RWPE2 (cell line): ENCODE data around the gene USP35.
"Not testable (repeated sequence)": the region's sequence is repeated elsewhere in the genome, so short reads cannot be mapped to it uniquely, and the experiment has no call there.

ENCODE experiments used
- ATAC-seq: fragments of 200-7000 bp; cut with Tn5 transposase; 3 replicates; pipeline ENCODE4 v1.9.1; 2021; ENCODE audit warnings: low read depth
- DNase-seq: peaks from one replicate; pipeline ENCODE4 v3.0.0-alpha.2; 2020; ENCODE audit warnings: low spot score
- H3K27ac ChIP-seq: fragments of 450-650 bp; 2 replicates; pipeline ENCODE4 v1.5.1; 2017; ENCODE audit warnings: mild to moderate bottlenecking; ENCODE audit not compliant: poor library complexity, severe bottlenecking
- H3K27me3 ChIP-seq: fragments of 250-450 bp; sonication (Bioruptor Pico); 2 replicates; pipeline ENCODE4 v1.5.1; 2021; ENCODE audit warnings: mild to moderate bottlenecking, moderate library complexity; ENCODE audit not compliant: insufficient read depth, poor library complexity, severe bottlenecking
- H3K36me3 ChIP-seq: fragments of 250-450 bp; sonication (Bioruptor Pico); 2 replicates; pipeline ENCODE4 v1.5.1; 2020; ENCODE audit warnings: low read depth, mild to moderate bottlenecking, moderate library complexity
- H3K4me1 ChIP-seq: fragments of 250-450 bp; sonication (Bioruptor Pico); 2 replicates; pipeline ENCODE4 v1.5.1; 2021; ENCODE audit warnings: mild to moderate bottlenecking, moderate library complexity; ENCODE audit not compliant: insufficient read depth, poor library complexity, severe bottlenecking
- H3K4me3 ChIP-seq: fragments of 250-450 bp; sonication (Bioruptor Pico); 2 replicates; pipeline ENCODE4 v1.5.1; 2021; ENCODE audit warnings: mild to moderate bottlenecking, moderate library complexity; ENCODE audit not compliant: severe bottlenecking
- H3K9me3 ChIP-seq: fragments of 250-450 bp; sonication (Bioruptor Pico); 2 replicates; pipeline ENCODE4 v1.5.1; 2021; ENCODE audit warnings: mild to moderate bottlenecking, moderate library complexity; ENCODE audit not compliant: severe bottlenecking
- CTCF ChIP-seq: fragments of 450-650 bp; IDR thresholded peaks from one replicate; pipeline ENCODE4 v1.5.1; 2017; ENCODE audit warnings: mild to moderate bottlenecking, moderate library complexity; ENCODE audit not compliant: poor library complexity, severe bottlenecking

Gene USP35

DNA sequence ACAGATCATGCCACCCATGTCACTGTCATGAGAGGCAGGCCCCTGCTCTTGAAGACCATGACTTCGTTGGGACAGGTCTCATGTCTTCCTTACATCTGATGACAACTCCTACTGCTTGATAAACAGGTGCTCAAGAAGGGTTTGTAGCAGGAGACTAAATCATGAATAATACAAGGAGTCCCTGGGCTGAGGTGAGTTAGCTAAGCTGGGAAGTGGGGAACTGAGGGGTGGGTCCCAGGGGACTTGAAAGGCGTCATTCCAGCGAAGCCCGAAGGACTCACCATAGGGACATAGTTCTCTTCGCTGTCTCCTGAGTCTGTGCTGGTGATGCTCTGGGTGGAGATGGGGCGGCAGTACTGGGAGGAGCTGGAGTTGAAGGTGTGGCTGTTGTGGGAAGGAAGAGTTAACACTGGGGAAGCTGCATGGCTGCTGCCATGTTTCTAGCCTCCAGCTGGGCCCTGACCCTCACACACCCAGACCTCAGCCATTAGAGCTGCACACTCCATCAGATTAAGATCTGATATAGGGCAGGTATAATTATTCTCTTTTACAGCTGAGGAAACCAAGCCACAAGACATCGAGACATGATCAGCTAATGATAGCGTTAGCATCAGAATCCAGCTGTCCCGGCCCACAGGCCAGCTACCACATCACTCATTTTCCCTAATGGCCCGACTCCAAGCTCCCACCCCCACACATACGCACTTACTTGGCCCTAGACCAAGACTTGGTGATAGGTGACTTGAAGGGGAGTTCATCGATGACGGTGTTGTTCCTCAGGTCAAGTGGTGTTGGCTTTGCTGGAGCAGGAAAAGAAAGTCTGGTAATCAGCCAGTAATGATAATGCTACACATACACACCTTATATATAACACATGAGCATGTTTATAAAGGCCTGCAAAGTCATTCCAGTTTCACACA, 32.9 kb downstream of the USP35 start:
- Histone ChIP-seq H3K9me3 (no peaks in the 10 kb centered on the region), H3K4me3 (no peak overlapping the region), H3K27me3 (no peaks in the 10 kb centered on the region), H3K36me3 (no peaks in the 10 kb centered on the region), H3K27ac (no peak overlapping the region), H3K4me1 (no peaks in the 10 kb centered on the region)
- DNase-seq (no peak), ATAC-seq (no peak)
- no peak for TF ChIP-seq CTCF

DNA sequence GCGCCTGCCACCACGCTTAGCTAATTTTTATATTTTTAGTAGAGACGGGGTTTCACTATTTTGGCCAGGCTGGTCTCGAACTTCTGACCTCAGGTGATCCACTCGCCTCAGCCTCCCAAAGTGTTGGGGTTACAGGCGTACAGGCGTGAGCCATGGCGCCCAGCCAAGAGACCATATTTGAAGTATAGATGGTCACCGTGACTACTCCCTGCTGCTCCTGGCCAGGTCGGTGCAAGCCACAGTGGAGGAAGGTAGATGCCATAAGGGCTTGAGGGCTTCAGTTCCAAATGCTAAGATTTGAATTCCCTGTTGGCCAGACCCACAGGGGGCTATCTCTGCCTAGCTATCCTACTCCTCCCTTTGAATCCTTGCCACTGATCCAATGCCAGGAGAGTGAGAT, 34.0 kb downstream of the USP35 start:
- DNase-seq, H3K4me3 ChIP-seq, H3K27me3 ChIP-seq, H3K9me3 ChIP-seq, ATAC-seq, H3K27ac ChIP-seq, H3K36me3 ChIP-seq, H3K4me1 ChIP-seq: not testable (repeated sequence)

DNA sequence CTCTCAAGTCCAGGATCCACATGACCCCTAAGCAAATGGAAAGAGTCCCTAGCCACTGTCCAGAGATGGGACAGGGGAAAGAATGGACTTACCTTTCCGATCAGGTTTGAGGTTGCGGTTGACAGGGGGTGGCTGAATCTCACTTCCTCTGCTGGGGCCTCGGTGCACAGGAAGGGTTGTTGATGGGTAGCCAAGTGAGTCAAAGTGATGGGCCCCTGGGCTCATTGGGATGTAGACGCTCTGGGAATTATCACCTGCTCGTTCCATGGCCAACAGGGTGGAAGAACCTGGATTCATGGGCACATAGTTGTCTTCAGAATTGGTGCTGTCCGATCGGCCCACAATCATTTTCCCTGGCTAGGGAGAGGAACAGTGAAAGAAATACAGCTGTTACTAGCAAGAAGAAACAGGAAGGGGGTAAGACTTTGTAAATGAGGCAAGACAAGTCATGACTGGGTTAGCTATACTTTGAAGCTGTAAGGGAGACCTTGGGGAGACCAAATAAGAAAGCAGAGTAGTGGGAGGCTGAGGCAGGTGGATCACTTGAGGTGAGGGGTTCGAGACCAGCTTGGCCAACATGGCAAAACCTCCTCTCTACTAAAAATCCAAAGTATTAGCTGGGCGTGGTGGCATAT, 34.7 kb downstream of the USP35 start:
- DNase-seq (no peak), ATAC-seq (no peak)
- H3K4me1 ChIP-seq, result no peaks in the 10 kb centered on the region
- no peaks in the 10 kb centered on the region for H3K27me3 ChIP-seq
- no peak overlapping the region for H3K4me3 ChIP-seq
- no peak for TF ChIP-seq CTCF
- H3K36me3 ChIP-seq, result no peaks in the 10 kb centered on the region
- H3K9me3 ChIP-seq, result no peaks in the 10 kb centered on the region
- no peak overlapping the region for H3K27ac ChIP-seq

DNA sequence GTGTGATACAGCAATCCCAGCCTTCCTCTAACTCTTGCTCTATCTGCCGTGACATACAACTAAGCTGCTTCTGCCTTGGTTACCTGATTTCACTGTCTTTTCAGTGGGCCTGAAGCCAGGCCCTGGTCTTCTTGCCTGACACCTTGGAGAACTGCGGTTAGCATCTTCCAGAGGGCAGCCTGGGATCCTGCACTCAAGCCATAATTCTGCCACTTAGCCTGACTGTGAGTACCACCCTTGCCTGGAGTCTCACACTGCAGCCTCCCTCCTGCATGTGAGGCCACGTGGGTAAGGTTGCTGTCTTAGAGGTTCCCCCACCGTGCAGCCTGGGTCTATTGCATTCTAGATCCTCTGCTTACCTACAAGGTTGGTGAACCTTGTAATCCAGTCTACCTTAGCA, 35.8 kb downstream of the USP35 start:
- DNase-seq (no peak), ATAC-seq (no peak)
- TF ChIP-seq CTCF, result no peak
- Histone ChIP-seq H3K27me3 (no peaks in the 10 kb centered on the region), H3K4me1 (no peaks in the 10 kb centered on the region), H3K9me3 (no peaks in the 10 kb centered on the region), H3K36me3 (no peaks in the 10 kb centered on the region), H3K4me3 (no peak overlapping the region), H3K27ac (no peak overlapping the region)

- H3K9me3 ChIP-seq, result no peaks in the 10 kb centered on the region
- H3K27me3 ChIP-seq, result no peaks in the 10 kb centered on the region
- H3K27ac ChIP-seq, result no peak overlapping the region
- no peaks in the 10 kb centered on the region for H3K36me3 ChIP-seq
- no peak for DNase-seq
- H3K4me3 ChIP-seq, result no peak overlapping the region
- TF ChIP-seq CTCF, result no peak
- ATAC-seq, result no peak
- H3K4me1 ChIP-seq, result no peaks in the 10 kb centered on the region
These were observed 36.2 kb downstream of the USP35 start for GRCh38 chr11:78224906-78225420.
